Smooth muscle cell (in vitro differentiated cells): ENCODE measurements around the gene TSHR. TPM values are rescaled to one million over a fixed set of nuclear protein-coding genes. Genes with fewer than 3 reads are reported as not detected.

Experiments
- DNase-seq: peaks from one replicate; lab custom pipeline; 2025; ENCODE audit not compliant: unreplicated experiment; lab: John Stamatoyannopoulos, UW
- H2AFZ ChIP-seq: fragments of 200-600 bp; sonication (generic); 2 replicates; pipeline ENCODE4 v1.6.0; 2016; ENCODE audit warnings: antibody characterized with exemption, low read depth, mild to moderate bottlenecking
- H3F3A ChIP-seq: fragments of 200-600 bp; sonication (generic); 2 replicates; pipeline ENCODE4 v1.6.0; 2017; ENCODE audit warnings: antibody characterized with exemption, low read depth
- H3K27ac ChIP-seq: fragments of 200-600 bp; sonication (generic); 2 replicates; pipeline ENCODE4 v1.5.1; 2016; ENCODE audit warnings: low read depth, mild to moderate bottlenecking
- H3K27me3 ChIP-seq: fragments of 200-600 bp; sonication (generic); 2 replicates; pipeline ENCODE4 v1.6.1; 2016; ENCODE audit warnings: low read depth, mild to moderate bottlenecking
- H3K36me3 ChIP-seq: fragments of 200-600 bp; sonication (generic); 2 replicates; pipeline ENCODE4 v1.5.1; 2016; ENCODE audit warnings: low read depth
- H3K4me1 ChIP-seq: fragments of 200-600 bp; sonication (generic); 2 replicates; pipeline ENCODE4 v1.5.1; 2016; ENCODE audit warnings: low read depth
- H3K4me2 ChIP-seq: fragments of 200-600 bp; sonication (generic); 2 replicates; pipeline ENCODE4 v1.6.0; 2016; ENCODE audit warnings: mild to moderate bottlenecking
- H3K4me3 ChIP-seq: fragments of 200-600 bp; sonication (generic); 2 replicates; pipeline ENCODE4 v1.5.1; 2016; ENCODE audit warnings: mild to moderate bottlenecking
- H3K79me2 ChIP-seq: fragments of 200-600 bp; sonication (generic); 2 replicates; pipeline ENCODE4 v1.6.0; 2016; ENCODE audit warnings: low read depth, mild to moderate bottlenecking
- H3K9ac ChIP-seq: fragments of 200-600 bp; sonication (generic); 2 replicates; pipeline ENCODE4 v1.6.0; 2016; ENCODE audit warnings: low read depth
- H3K9me3 ChIP-seq: fragments of 200-600 bp; sonication (generic); replicated peaks from 2 replicates; pipeline ENCODE4 v1.5.1; 2016; ENCODE audit warnings: low read depth
- H4K20me1 ChIP-seq: fragments of 200-600 bp; sonication (generic); 2 replicates; pipeline ENCODE4 v1.6.0; 2016; ENCODE audit warnings: low read depth
- WGBS: methylation state at CpG from one replicate; pipeline ENCODE4 v1.1.7; 2016; ENCODE audit warnings: low lambda C conversion rate; 5-methylcytosine and 5-hydroxymethylcytosine counted together
- polyA plus RNA-seq: library from polyadenylated mRNA; unstranded; fragments of >200 nt; fragmentation: Nextera tagmentation; extraction: Ambion mirVana; gene quantifications from 2 replicates; pipeline ENCODE4 v1.2.1, GENCODE V29; 2016
- total RNA-seq: library from RNA; depleted of rRNA; stranded (reverse); fragments of >200 nt; gene quantifications from 2 replicates; pipeline ENCODE4 v1.2.3, GENCODE V29; 2014
- TF ChIP-seq, protein P1 (sequence below): fragments of 200-600 bp; sonication (generic); IDR thresholded peaks from 2 replicates; pipeline ENCODE4 v1.5.1; 2017; ENCODE audit warnings: borderline replicate concordance, mild to moderate bottlenecking, antibody characterized with exemption; ENCODE audit not compliant: insufficient read depth, poor library complexity, severe bottlenecking

The TSHR gene
- total and polyA plus RNA-seq, 2 experiments from 2014 or later = not detected

DNA sequence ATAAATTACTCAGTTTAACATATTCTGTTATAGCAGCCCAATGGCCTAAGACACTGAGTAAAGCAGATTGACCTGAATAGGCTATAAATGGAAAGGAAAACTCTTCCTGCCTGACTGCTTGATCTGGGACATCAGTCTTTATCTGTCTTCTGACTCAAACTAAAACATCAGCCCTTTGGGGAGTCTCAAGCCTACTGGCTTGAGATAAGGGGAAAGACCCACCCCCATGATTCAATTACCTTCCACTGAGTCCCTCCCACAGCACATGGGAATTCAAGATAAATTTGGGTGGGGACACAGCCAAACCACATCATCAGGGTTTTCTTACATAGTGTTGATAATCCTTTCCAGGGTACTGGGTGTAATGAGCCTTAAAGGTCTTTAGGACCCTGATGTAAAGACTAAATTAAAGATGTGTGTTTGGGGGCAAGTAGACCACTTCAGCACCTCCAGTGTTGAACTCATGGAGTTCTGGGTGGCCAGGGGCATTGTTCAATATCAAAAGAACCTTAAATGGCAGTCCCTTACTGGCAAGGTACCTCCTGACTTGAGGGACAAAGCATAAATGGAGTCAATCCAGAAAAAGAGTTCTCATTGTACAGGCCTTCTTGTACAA, 67.8 kb downstream of the TSHR start:
- H3K27ac ChIP-seq = no peak overlapping the region
- TF ChIP-seq, protein P1, sequence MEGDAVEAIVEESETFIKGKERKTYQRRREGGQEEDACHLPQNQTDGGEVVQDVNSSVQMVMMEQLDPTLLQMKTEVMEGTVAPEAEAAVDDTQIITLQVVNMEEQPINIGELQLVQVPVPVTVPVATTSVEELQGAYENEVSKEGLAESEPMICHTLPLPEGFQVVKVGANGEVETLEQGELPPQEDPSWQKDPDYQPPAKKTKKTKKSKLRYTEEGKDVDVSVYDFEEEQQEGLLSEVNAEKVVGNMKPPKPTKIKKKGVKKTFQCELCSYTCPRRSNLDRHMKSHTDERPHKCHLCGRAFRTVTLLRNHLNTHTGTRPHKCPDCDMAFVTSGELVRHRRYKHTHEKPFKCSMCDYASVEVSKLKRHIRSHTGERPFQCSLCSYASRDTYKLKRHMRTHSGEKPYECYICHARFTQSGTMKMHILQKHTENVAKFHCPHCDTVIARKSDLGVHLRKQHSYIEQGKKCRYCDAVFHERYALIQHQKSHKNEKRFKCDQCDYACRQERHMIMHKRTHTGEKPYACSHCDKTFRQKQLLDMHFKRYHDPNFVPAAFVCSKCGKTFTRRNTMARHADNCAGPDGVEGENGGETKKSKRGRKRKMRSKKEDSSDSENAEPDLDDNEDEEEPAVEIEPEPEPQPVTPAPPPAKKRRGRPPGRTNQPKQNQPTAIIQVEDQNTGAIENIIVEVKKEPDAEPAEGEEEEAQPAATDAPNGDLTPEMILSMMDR = no peak
- no peak overlapping the region for H2AFZ ChIP-seq
- no peaks in the 10 kb centered on the region for H3K79me2 ChIP-seq
- no peaks in the 10 kb centered on the region for H3K4me1 ChIP-seq
- no peak overlapping the region for H3K4me3 ChIP-seq
- DNase-seq = no peak
- no peak overlapping the region for H3K9ac ChIP-seq
- H3F3A ChIP-seq = no peaks in the 10 kb centered on the region
- H3K4me2 ChIP-seq = no peak overlapping the region
- no peaks in the 10 kb centered on the region for H4K20me1 ChIP-seq
- no peaks in the 10 kb centered on the region for H3K9me3 ChIP-seq
- H3K36me3 ChIP-seq = no peaks in the 10 kb centered on the region
- no peaks in the 10 kb centered on the region for H3K27me3 ChIP-seq

DNA sequence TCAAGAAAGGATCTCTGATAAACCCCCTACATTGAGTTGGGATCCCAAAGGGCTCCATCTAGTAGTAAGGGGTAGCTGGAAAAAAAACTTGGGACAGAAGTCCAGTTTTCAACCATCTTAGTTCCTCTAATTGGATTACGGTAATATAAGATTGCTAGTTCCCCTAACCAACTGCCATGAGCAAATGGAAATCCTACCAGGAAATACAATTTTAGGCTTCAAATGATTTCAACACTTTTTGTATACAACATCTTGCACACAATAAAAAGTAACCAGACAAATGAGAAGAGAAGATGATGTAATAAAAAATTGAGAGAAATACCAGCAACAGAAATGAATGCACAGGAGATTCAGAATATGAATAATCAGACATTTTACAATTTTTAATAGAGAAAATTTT, 73.0 kb downstream of the TSHR start:
- no peaks in the 10 kb centered on the region for H3K79me2 ChIP-seq
- TF ChIP-seq, protein P1 = no peak
- H3K27ac ChIP-seq = no peak overlapping the region
- no peaks in the 10 kb centered on the region for H3K27me3 ChIP-seq
- H2AFZ ChIP-seq = no peak overlapping the region
- WGBS = 90% methylated on average over 1 of the region's 1 CpG
- H3K9ac ChIP-seq = no peak overlapping the region
- H3K36me3 ChIP-seq = no peaks in the 10 kb centered on the region
- H3K4me2 ChIP-seq = no peak overlapping the region
- no peak overlapping the region for H3K4me3 ChIP-seq
- H3F3A ChIP-seq = no peaks in the 10 kb centered on the region
- H3K4me1 ChIP-seq = no peaks in the 10 kb centered on the region
- no peaks in the 10 kb centered on the region for H3K9me3 ChIP-seq
- DNase-seq = no peak
- H4K20me1 ChIP-seq = no peaks in the 10 kb centered on the region

DNA sequence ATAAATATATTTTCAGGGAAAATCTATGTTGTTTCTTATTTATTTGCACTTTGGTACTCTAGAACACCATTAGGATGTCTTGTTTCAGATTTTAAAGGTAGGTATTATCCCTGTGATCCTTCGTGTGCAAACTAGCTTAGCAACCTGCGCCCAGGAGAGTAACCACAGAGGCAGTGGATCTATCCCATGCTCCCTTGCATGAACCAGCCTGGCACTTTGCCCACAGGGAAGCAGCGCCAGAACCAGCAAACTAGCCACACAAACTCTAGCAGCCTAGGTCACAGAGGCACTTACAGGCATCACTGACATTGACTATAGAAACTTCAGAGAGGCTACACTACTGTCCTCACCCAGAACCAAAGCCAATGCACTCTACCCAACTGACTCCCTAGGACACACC, 76.1 kb downstream of the TSHR start:
- no peaks in the 10 kb centered on the region for H3F3A ChIP-seq
- no peak overlapping the region for H2AFZ ChIP-seq
- TF ChIP-seq, protein P1 = no peak
- no peaks in the 10 kb centered on the region for H3K36me3 ChIP-seq
- H3K4me2 ChIP-seq = no peak overlapping the region
- 63% methylated on average over 3 of the region's 3 CpGs for WGBS
- H3K9me3 ChIP-seq = peaks cover 5% of the 10 kb centered on the region
- H4K20me1 ChIP-seq = no peaks in the 10 kb centered on the region
- no peak overlapping the region for H3K4me3 ChIP-seq
- H3K79me2 ChIP-seq = no peaks in the 10 kb centered on the region
- no peak for DNase-seq
- no peaks in the 10 kb centered on the region for H3K27me3 ChIP-seq
- H3K9ac ChIP-seq = no peak overlapping the region
- H3K4me1 ChIP-seq = no peaks in the 10 kb centered on the region
- no peak overlapping the region for H3K27ac ChIP-seq

DNA sequence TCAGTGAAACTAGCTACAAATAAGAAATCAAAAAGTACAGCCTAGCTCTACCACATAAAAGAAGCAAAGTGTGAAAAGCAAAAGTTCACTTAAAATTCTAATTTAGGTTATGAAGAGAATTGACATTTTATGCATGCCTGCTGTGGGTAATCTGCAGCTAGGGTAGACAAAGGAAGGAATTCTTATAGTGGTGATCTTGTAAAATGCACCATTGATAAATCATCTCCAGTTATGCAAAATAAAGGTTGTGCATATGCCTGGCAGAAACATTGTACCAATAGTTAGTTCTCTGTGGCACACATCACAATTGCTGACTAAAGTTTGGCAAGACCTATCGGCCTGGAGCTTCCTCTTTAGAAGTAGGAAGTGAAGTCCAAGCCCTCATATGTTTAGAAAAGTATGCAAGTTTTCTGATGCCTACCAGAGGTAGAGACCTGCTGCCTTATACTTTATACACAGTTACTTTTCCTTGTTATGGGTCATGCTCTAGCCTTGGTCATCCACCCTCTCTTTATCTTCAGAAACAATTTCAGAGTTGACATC, 78.3 kb downstream of the TSHR start:
- no peaks in the 10 kb centered on the region for H4K20me1 ChIP-seq
- H3K79me2 ChIP-seq = no peaks in the 10 kb centered on the region
- no peak overlapping the region for H3K27ac ChIP-seq
- WGBS = 77% methylated on average over 1 of the region's 1 CpG
- no peaks in the 10 kb centered on the region for H3K36me3 ChIP-seq
- no peaks in the 10 kb centered on the region for H3K4me1 ChIP-seq
- H3K9ac ChIP-seq = no peak overlapping the region
- no peak overlapping the region for H3K4me2 ChIP-seq
- H2AFZ ChIP-seq = no peak overlapping the region
- TF ChIP-seq, protein P1 = no peak
- peaks cover 5% of the 10 kb centered on the region for H3K9me3 ChIP-seq
- no peaks in the 10 kb centered on the region for H3K27me3 ChIP-seq
- no peaks in the 10 kb centered on the region for H3F3A ChIP-seq
- H3K4me3 ChIP-seq = no peak overlapping the region
- DNase-seq = no peak
